Measurements from ENCODE around the gene UQCC3. TPM values are rescaled to one million over a fixed set of nuclear protein-coding genes. Genes with fewer than 3 reads are reported as not detected.
"Not testable (repeated sequence)": the region's sequence is repeated elsewhere in the genome, so short reads cannot be mapped to it uniquely, and the experiment has no call there.

The UQCC3 gene
- total and polyA plus RNA-seq, 2 of the 4 experiments (the other 2 are of a cell fraction): 5.7 to 9.7 TPM

- H2AFZ ChIP-seq (replicated peaks; ENCODE audit: low read length, poor library complexity); H3K23ac ChIP-seq (ENCODE audit: low read depth, low read length); H4K91ac ChIP-seq (ENCODE audit: insufficient read depth, low read depth, low read length); H2AK5ac ChIP-seq (ENCODE audit: low read depth, low read length); H3K18ac ChIP-seq (ENCODE audit: low read depth, low read length); H3K9ac ChIP-seq (ENCODE audit: low read depth, low read length); H3K56ac ChIP-seq (ENCODE audit: extremely low read depth, insufficient read depth, low read length); H3K4ac ChIP-seq (ENCODE audit: low read depth, low read length); H3K4me3 ChIP-seq (ENCODE audit: insufficient read depth, low read depth, low read length); H3K27ac ChIP-seq (ENCODE audit: insufficient read depth, low read length); H3K4me1 ChIP-seq (ENCODE audit: control insufficient read depth, insufficient read depth, low read length); H2BK15ac ChIP-seq (ENCODE audit: low read depth, low read length); H2BK20ac ChIP-seq (ENCODE audit: low read depth, low read length); BruUV-seq (replicated peaks); ATAC-seq (ENCODE audit: low read depth); CTCF ChIA-PET; H3K14ac ChIP-seq (replicated peaks; ENCODE audit: low read depth, low read length); H4K20me1 ChIP-seq (ENCODE audit: insufficient read depth, low read length); H2AK9ac ChIP-seq (replicated peaks; ENCODE audit: low read depth, low read length, poor library complexity); H2BK120ac ChIP-seq (ENCODE audit: low read depth, low read length); H3K4me2 ChIP-seq (ENCODE audit: low read depth, low read length); dilution Hi-C loops (cut with HindIII; ENCODE audit: low sequenced_read_pairs, unreplicated experiment); H3K9me3 ChIP-seq (ENCODE audit: control insufficient read depth, insufficient read depth, low read length); H4K5ac ChIP-seq (ENCODE audit: low read depth, low read length); H3K27me3 ChIP-seq (ENCODE audit: control insufficient read depth, insufficient read depth, low read length); H2BK5ac ChIP-seq (ENCODE audit: low read depth, low read length, poor library complexity, severe bottlenecking); intact Hi-C loops (cut with micrococcal nuclease); in situ Hi-C loops (cut with MboI; ENCODE audit: low sequenced_read_pairs); H4K8ac ChIP-seq (ENCODE audit: low read depth in 2 of 2, low read length in 2 of 2); DNase-seq; H3K9me1 ChIP-seq (ENCODE audit: insufficient read depth, low read length): not testable (repeated sequence)
- Histone ChIP-seq H3K36me3 (ENCODE audit: control insufficient read depth, insufficient read depth, low read length) (peaks cover 19% of the 10 kb centered on the region), H3K79me1 (ENCODE audit: low read depth in 1 of 2, low read length in 2 of 2) (peaks cover 18 to 52% of the 10 kb centered on the region in 2 experiments; a peak in 3 of 4 replicates)
- POLR2A ChIA-PET (ENCODE audit: unreplicated experiment): interaction anchor here (0.6 kb wide), 1 partner anchor 44 kb away, joined by 6 read pairs; no protein-coding TSS in a partner anchor
- WGBS, 2 experiments (ENCODE audit: extremely low coverage in 2 of 2, insufficient read length in 1 of 2): 94% methylated on average over 6 of the region's 10 CpGs; no CpG with 5 or more reads in 1 of the 2 experiments
These were observed 3.9 kb downstream of the UQCC3 start for GRCh38 chr11:62675415-62675814.

Data from IMR-90 (cell line).